ENCODE data around the gene TMEM126B.
"Not testable (repeated sequence)": the region's sequence is repeated elsewhere in the genome, so short reads cannot be mapped to it uniquely, and the experiment has no call there.

Gene TMEM126B

DNA sequence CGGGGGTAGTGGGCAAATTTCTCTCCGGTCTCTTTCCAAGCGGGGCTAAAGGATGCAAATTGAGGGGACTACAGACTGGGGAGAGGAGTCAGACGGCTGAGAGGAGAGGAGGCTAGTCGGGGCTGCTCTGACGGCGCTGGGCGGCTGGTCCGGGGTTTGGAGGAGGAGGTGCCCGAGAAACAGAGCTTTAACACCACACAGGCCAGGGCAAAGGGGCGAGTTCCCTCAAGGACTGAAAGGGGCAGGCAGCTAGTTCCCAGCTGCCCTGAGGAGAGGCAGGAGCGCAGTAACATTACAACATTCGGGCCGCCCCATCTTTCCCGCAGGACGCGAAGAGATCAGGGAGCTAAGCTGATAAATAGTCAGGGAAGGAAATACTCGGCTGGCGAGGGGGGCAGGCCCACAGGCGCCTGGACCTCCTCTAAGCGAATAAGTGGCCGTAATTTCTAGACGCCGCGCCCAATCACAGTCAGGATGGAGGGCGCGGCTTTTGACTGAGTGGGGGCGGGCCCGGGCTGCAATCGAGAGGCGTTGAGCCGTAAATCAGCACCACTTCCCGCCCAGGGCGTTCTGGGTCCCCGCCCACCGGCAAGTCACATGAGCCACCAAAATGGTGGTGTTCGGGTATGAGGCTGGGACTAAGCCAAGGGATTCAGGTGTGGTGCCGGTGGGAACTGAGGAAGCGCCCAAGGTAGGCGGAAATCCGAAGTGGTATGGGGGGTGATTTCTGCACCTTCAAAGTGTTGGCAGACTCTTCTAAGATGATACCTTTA lies at the start of gene TMEM126B:
Gene TMEM126B, plus strand, starts transcription at position 596 of the 773 bp plus-strand sequence. Its CDS starts 15 bp downstream, at position 611.
- peak; percentile 90 for DNase-seq

GRCh38 chr11:85582111-85582510 lies 46.3 kb upstream of the TMEM126B start:
- no peak for DNase-seq

DNA sequence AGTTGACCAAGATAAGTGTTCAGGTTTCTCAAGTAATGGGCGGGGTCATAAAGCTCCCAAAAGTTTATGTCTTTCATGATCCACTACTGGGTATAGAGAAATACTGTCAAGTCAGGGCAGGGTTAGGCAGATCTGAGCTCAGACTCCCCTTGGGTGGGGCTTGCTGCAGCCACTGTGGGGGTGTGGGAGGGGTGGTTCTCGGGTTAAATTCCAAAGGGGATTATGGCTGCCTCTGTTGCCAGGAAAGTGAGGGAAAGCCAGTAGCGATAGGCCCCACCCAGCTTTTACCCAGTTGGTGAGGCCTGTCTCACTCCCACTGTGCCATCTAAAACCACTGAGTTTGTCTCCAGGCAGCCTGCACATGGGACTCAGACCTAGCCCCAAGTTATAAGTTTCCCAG lies 39.0 kb upstream of the TMEM126B start:
- no peak for DNase-seq

DNA sequence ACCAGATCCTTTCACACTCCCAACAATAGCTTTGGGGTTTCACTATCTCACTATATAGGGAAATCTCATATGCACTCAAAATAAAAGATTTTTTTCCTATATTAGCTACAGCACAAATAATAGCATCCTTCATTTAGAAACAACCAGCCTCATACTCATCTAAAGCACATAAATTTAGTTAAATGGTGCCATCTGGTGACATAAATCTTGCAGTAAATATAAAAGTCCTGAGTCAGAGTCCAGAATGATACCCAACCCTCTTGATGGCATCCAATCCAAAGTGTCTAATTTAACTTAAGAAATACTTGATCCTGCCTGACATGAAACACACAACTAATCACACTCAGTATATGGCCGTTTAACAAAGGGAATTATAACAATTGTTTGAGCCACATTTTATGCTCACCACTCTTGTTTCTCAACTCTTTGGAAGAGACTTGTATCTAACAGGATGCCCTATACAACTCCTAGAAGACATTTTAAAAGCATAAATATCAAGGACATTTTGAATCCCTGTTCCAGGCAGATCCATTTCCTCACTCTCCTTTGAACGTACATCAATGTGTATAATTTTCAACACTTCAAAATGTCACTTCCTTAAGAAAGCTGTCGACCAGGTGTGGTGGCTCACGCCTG lies 37.4 kb upstream of the TMEM126B start:
- no peak for DNase-seq

DNA sequence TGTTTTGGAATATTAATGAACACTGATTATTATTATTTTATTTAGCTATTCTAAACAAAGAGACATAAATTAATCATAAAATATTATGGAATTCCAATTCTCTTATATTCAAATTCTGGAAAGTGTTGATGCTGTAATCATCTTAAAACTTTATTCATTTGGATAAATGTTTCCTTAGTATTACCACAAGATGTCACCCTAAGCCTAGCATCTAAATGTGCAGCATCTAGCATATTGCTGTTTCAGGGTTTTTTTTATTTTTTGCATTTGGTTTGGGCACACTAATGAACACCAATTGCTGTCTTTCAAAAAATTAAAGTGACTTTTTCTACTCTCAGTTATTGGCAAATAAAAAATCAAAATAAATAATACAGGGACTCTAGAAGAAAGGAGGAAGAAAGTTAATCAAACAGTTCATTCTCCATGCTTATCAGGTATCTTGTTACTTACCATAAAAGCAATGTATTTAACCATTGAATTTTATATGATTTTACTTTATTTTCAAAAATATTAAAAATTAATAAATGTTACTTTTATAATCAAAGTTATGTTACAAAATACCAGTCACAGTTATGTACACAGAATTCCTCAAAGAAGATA lies 33.0 kb upstream of the TMEM126B start:
- no peak for DNase-seq

DNA sequence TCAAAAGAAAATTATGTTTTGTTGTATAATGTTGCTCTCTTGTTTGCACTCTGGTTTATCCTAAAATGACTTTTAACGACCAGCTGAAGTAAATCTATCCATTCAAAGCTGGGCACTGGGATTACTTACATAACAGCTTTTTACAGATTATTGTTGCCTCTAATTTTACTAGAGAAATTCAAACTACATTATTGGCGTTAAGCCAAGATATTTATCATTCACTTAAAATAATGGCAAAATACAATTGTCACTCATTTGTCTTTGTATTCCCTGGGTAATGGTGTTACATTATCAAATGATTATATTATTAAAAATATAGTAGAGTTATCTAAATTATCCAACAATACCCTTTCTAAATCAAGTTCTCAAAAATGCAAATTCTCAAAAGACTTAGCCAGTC lies 31.5 kb upstream of the TMEM126B start:
- no peak for DNase-seq

- no peak for DNase-seq
Measured at GRCh38 chr11:85599083-85599482, 29.3 kb upstream of the TMEM126B start.

DNA sequence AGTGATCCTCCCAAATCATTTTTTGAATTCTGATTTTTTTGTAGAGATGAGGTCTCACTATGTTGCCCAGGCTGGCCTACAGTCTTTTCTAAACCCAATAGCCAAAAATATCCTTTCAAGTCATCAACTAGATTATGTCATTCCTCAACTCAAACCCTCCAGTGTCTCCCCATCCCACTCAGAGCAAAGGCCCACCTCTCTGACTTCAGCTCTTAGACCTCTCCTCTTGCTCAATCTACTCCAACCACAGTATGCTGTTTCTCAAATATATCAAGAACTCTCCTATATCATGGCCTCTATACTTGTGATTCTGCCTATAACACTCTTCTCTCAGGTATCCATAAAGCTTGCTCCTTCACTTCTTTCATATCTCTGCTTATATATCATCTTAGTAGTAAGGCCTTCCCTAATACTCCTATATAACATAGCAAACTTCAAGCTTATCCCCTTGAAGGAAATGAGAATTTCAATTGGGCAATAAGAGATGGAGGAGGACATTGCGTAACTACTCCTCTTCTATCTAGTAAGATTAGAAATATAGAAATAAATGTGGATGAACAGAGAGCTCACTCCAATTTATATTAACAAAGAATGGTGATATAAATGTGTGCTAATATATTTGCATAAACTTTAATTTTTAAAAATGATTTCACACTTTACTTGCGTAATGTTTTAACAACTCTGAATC lies 25.7 kb upstream of the TMEM126B start:
- no peak for DNase-seq

DNA sequence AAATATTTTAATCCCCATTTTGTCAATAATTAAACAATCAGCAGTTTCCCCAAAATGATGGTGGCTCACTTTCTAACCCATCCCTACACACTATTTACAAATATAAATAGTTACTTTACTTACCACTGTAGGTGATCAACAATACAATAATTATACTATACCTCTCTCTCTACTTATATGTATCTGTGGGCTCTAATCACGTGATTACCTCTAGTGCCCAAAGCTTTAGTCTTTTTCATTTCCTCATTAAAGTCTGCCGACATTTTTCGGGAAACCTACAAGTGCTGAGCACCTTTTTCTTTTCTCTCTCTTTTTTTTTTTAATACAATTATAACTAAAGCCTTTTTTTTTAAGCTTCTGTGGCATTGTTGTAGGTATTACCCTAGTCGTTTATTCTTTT lies 25.2 kb upstream of the TMEM126B start:
- DNase-seq = no peak

DNA sequence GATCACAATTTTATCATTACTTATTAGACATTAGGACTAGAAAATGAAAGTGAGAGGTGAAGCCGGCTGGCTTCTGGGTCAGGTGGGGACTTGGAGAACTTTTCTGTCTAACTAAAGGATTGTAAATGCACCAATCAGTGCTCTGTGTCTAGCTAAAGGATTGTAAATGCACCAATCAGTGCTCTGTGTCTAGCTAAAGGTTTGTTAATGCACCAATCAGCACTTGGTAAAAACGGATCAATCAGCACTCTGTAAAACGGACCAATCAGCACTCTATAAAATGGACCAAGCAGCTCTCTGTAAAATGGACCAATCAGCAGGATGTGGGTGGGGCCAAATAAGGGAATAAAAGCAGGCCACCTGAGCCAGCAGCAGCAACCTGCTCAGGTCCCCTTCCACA lies 22.2 kb upstream of the TMEM126B start:
- not testable (repeated sequence) for DNase-seq

- not testable (repeated sequence) for DNase-seq
Measured at GRCh38 chr11:85608621-85609020, 19.8 kb upstream of the TMEM126B start.

- not testable (repeated sequence) for DNase-seq
Measured at GRCh38 chr11:85609286-85609685, 19.1 kb upstream of the TMEM126B start.

- DNase-seq = not testable (repeated sequence)
Measured at GRCh38 chr11:85611643-85612042, 16.8 kb upstream of the TMEM126B start.

DNA sequence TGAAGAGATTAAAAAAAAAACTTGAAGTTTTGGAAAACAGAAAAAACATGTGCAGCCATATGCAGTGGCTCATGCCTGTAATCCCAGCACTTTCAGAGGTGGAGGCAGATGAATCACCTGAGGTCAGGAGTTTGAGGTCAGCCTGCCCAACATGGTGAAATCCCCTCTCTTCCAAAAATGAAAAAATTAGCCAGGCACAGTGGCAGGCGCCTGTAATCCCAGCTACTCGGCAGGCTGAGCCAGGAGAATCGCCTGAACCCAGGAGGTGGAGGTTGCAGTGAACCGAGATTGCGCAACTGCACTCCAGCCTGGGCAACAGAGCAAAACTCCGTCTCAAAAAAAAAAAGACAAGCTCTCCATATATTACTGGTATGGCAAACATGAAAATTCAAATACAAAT lies 8.9 kb upstream of the TMEM126B start:
- no peak for DNase-seq

DNA sequence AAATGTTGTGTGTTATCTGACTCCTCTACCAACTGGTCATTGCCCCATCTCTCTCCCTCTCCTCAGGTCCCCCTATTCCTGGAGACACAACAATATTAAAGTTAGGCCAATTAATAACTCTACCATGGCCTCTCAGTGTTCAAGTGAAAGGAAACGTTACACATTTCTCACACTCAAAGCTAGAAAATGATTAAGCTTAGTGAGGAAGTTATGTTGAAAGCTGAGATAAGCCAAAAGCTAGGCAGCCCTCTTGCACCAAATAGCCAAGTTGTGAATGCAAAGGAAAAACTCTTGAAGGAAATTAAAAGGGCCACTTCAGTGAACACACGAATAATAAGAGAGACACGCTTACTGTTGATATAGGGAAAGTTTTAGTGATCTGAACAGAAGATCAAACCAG lies 8.1 kb upstream of the TMEM126B start:
- no peak for DNase-seq

GRCh38 chr11:85626496-85626895 lies 1.9 kb upstream of the TMEM126B start:
- DNase-seq = no peak

GRCh38 chr11:85627332-85627997 lies 928 bp upstream of the TMEM126B start, which contains the start of gene DLG2:
Gene DLG2, minus strand, starts transcription at chr11:85627344.
- no peak for DNase-seq

DNA sequence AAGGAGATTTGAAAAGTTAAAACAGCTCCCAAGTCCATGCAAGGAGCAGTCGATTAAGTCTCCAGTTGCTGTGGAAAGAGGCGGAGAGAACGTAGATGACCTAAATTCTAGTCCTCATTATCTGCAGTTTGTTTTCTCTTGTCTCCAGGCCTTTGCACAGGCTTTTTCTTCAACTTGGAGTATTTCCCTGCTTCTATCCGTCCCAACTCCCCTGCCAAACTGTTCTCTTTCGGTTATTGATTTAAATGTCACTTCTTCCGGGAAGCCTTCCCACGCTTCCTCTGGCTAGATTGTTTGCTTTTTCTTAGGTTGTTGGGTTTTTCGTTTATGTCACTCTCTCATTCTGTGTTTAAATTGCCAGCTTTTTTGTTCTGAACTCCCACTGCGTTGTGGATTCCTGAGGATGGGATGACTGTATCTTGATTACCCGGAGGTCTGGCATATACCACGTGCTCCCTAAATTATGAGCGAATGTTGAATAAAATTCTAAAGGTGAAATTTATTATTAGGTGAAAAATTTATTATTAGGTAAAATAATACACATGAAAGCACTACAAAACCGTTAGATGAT lies 463 bp downstream of the TMEM126B start:
- no peak for DNase-seq

DNA sequence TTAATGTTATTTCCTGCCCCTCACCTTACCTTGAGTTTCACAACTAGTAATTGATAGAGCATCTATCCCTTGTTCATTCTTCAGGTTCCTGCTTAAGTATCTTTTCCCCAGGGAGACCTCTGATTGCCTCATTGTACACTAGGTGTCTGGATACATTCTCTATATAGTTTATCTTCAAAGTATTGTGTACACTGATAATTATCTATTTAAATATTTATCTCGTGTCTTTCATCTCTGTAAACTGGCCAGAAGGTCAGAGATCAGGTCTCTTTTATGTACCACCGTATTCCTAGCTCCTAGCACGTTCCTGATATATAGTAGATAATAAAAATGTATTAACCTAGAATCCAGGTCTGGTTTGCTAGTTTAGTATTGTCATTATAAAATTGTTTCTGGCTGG lies 6.4 kb downstream of the TMEM126B start:
- no peak for DNase-seq

DNA sequence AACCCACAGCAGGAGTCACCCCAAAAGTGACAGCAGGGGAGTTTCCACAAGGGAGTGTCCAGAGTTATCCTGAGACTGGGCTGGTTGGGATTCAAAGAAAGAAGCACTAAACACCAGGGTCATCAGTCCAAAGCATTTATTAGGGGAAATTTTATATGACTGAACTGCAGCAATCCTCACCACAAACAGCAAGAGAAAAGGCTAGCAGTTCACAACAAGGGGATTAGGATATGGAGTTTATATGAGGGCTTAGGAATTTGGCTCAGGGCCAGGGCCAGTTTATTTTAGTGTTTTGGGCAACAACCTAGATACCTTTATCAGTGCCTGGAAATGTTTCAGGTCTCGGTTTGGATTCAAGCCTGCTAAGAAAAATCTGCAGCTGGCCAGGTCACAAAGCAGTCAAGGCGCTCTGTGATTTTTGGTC lies 14.8 kb downstream of the TMEM126B start:
- no peak for DNase-seq

DNA sequence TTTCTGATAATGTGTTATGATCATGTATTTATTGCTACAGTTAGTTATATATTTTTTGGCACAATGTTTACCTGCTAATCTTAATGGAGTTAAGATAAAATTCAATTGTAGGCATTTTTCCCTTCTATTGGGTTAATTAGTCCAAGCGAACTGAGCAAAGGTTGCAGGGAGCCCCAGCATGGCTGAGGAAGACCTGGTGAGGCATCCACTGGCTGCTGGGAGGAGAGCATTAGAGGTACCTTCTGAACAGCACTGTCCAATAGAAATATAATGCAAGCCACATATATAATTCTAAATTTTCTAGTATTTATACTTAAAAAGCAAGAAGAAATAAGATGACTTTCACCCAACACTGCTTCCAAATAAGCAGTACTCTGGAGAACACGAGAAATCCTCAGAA lies 18.7 kb downstream of the TMEM126B start:
- DNase-seq = no peak

DNA sequence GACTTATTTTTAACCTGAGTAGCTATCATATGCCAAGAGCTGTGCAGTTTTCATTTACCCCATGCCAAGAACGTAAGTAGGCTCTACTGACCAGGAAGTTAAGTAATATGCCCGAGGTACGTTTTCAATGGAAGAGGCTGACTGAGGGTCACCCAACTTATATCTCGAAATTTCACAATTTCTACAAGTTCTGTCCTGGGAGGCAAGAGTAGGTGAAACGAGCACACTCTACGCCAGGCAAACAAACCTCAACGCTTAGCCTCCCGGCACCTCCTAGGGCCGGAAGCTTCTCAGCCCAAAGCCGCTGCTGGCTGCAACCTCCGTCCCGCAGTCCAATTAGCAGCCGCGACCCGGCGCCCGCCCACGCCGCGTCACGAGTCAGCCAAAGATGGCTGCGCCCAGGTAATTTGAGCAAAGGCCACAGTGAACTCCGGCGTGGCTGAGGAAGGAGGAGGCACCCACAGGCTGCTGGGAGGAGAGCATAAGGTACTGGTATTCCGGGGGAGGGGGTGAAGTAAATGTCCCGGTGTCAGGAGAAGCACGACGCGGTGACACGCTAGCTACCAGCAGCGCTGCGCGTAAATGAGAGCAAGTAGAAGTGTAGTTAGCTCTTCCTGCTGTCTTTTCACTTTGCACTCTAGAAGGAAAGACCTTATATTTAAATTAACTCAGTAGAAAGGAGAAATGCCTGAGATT lies 19.4 kb downstream of the TMEM126B start, which contains the start of gene TMEM126A:
Gene TMEM126A, plus strand, starts transcription at position 364 of the 696 bp plus-strand sequence. CDS start 2,289 bp downstream, outside the sequence.
- DNase-seq = peak; percentile 86

All from activated CD4-positive, alpha-beta T cell treated with anti-CD3 and anti-CD28 coated beads for 1 hour (primary cell).